SK-N-SH (cell line): Measurements from ENCODE around the gene SORD.
"Not testable (repeated sequence)": the region's sequence is repeated elsewhere in the genome, so short reads cannot be mapped to it uniquely, and the experiment has no call there.

Experiments used
- EZH2phosphoT487 ChIP-seq: fragments of 200-600 bp; sonication (generic); IDR thresholded peaks from 2 replicates; pipeline ENCODE4 v1.6.1; 2017; ENCODE audit warnings: low read depth, mixed run types, mild to moderate bottlenecking, antibody characterized with exemption, moderate library complexity, borderline replicate concordance
- NFIC ChIP-seq: IDR thresholded peaks from 2 replicates; pipeline ENCODE4 v1.4.0; 2012; ENCODE audit warnings: borderline replicate concordance
- TCF12 ChIP-seq: IDR thresholded peaks from 2 replicates; pipeline ENCODE4 v1.4.0; 2012
- TEAD4 ChIP-seq: IDR thresholded peaks from 2 replicates; pipeline ENCODE4 v1.4.0; 2012; ENCODE audit warnings: mild to moderate bottlenecking, borderline replicate concordance; ENCODE audit not compliant: insufficient read depth
- YY1 ChIP-seq: IDR thresholded peaks from 2 replicates; pipeline ENCODE4 v1.4.0; 2012; ENCODE audit warnings: low read depth, mild to moderate bottlenecking
- TF ChIP-seq, protein P1 (sequence below): fragments of 200-600 bp; sonication (generic); IDR thresholded peaks from 2 replicates; pipeline ENCODE4 v1.6.1; 2017; ENCODE audit warnings: antibody characterized with exemption, mild to moderate bottlenecking, moderate library complexity

DNA sequence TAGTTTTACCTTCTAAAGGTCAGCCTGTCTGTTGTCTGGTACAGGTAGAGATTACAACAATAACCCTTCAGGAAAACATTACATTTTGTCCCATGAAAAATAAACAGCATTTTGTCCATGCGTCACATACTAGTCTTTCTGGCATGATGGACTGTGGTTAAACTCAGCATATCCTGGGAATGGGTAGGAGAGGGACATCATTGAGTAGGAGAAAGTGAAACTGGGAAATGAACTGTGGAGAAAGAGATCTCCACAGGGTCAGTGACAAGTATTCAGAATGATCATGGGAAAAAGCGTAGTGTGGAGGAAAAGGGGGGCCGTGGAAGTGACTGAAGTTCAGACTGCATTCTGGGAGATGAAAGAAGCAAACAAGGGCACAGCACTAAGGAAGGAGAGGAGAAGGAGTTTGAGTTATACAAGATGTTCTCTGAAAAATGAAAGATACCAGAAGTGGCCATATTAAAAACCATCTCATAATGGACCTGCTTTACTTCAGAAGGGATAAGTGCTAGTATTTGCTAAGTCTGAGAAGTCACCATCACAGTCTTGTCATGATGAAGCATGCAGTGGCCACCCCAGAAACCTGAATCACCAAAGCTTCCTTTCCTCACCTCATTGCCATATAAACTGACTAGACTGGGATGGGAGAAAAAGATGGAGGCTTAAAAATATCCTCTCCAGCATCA, 34.7 kb upstream of the SORD start:
- TF ChIP-seq YY1, NFIC, TCF12, EZH2phosphoT487, TEAD4: not testable (repeated sequence)
- TF ChIP-seq, protein P1, sequence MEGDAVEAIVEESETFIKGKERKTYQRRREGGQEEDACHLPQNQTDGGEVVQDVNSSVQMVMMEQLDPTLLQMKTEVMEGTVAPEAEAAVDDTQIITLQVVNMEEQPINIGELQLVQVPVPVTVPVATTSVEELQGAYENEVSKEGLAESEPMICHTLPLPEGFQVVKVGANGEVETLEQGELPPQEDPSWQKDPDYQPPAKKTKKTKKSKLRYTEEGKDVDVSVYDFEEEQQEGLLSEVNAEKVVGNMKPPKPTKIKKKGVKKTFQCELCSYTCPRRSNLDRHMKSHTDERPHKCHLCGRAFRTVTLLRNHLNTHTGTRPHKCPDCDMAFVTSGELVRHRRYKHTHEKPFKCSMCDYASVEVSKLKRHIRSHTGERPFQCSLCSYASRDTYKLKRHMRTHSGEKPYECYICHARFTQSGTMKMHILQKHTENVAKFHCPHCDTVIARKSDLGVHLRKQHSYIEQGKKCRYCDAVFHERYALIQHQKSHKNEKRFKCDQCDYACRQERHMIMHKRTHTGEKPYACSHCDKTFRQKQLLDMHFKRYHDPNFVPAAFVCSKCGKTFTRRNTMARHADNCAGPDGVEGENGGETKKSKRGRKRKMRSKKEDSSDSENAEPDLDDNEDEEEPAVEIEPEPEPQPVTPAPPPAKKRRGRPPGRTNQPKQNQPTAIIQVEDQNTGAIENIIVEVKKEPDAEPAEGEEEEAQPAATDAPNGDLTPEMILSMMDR, result not testable (repeated sequence)
